ENCODE measurements around the gene PLPPR3.
A peak's percentile ranks its signal among the peaks of the same experiment; 100 is the strongest.
"Not testable (repeated sequence)": the region's sequence is repeated elsewhere in the genome, so short reads cannot be mapped to it uniquely, and the experiment has no call there.

Gene PLPPR3

DNA sequence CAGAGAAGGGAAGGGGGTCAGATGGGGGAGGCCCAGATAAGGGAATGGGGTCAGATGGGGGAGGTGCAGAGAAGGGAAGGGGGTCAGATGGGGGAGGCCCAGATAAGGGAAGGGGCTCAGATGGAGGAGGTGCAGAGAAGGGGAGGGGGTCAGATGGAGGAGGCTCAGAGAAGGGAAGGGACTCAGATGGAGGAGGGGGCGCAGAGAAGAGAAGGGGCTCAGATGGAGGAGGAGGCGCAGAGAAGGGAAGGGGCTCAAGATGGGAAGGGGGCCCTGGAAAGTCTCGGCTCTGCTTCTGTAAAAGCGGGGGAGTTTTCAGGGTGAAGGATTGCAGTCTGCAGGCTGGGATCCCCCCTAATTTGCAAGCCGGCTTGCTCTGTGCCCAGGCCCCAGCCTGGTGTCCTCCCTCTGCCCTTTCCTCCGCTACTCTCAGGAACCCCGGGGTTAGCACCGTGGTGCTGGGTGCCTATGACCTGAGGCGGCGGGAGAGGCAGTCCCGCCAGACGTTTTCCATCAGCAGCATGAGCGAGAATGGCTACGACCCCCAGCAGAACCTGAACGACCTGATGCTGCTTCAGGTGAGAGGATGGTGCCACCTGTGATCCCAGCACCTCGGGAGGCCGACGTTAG lies 7.5 kb upstream of the PLPPR3 start:
- H3K4me1 ChIP-seq: peaks cover 33% of the 10 kb centered on the region
- peak overlapping the region; percentile 82 for H3K4me2 ChIP-seq
- no peak overlapping the region for H3K4me3 ChIP-seq
- no peak overlapping the region for H3K9ac ChIP-seq
- H3K27me3 ChIP-seq: peaks cover 25% of the 10 kb centered on the region
- H3K27ac ChIP-seq: no peak overlapping the region
- no peaks in the 10 kb centered on the region for H3K36me3 ChIP-seq
- no peaks in the 10 kb centered on the region for H3K9me3 ChIP-seq
- no peak for TF ChIP-seq Cebpa-rat (IDR thresholded peaks at IDR 0.05)
- no peaks in the 10 kb centered on the region for H4K20me1 ChIP-seq

- H3K4me2 ChIP-seq: no peak within 1 kb of the TSS
- no peak for TF ChIP-seq Cebpa-rat (IDR thresholded peaks at IDR 0.05)
- no peak within 1 kb of the TSS for H3K27ac ChIP-seq
- peaks cover 39% of the 10 kb centered on the region for H3K27me3 ChIP-seq
- H4K20me1 ChIP-seq: 0 out of 2 replicates have a peak, but pooled peaks cover 7% of the 10 kb centered on the region
- no peak within 1 kb of the TSS for H3K4me3 ChIP-seq
- H3K9ac ChIP-seq: no peak within 1 kb of the TSS
- no peaks in the 10 kb centered on the region for H3K36me3 ChIP-seq
- no peaks in the 10 kb centered on the region for H3K9me3 ChIP-seq
- H3K4me1 ChIP-seq: peaks cover 44% of the 10 kb centered on the region
These were observed 6.1 kb upstream of the PLPPR3 start, which contains the start of gene AZU1 for GRCh38 chr19:827710-828321. Gene AZU1, plus strand, starts transcription at chr19:827837. Its CDS starts 10 bp downstream, at chr19:827847.

DNA sequence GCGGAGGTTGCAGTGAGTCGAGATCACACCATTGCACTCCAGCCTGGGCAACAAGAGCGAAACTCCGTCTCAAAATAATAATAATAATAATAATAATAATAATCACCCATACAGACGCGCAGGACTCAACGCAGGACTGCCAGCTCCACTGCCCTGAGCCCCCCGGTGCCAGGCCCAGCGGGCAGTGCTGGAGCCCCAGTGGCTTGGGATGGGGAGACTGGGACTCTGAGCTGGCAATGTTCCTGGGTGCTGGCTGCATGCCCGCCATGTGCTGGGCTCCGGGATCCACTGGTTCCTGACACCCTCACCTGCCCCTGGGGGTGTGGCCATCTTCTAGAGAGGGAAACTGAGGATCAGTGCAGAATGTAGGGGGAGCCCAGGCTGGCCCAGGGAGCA lies 5.6 kb upstream of the PLPPR3 start:
- H3K4me1 ChIP-seq: peaks cover 44% of the 10 kb centered on the region
- H3K27me3 ChIP-seq: peaks cover 44% of the 10 kb centered on the region
- H3K36me3 ChIP-seq: no peaks in the 10 kb centered on the region
- H4K20me1 ChIP-seq: 0 out of 2 replicates have a peak, but pooled peaks cover 7% of the 10 kb centered on the region
- TF ChIP-seq Cebpa-rat (IDR thresholded peaks at IDR 0.05): no peak
- no peak overlapping the region for H3K4me3 ChIP-seq
- no peak overlapping the region for H3K9ac ChIP-seq
- H3K9me3 ChIP-seq: no peaks in the 10 kb centered on the region
- H3K4me2 ChIP-seq: no peak overlapping the region
- no peak overlapping the region for H3K27ac ChIP-seq

DNA sequence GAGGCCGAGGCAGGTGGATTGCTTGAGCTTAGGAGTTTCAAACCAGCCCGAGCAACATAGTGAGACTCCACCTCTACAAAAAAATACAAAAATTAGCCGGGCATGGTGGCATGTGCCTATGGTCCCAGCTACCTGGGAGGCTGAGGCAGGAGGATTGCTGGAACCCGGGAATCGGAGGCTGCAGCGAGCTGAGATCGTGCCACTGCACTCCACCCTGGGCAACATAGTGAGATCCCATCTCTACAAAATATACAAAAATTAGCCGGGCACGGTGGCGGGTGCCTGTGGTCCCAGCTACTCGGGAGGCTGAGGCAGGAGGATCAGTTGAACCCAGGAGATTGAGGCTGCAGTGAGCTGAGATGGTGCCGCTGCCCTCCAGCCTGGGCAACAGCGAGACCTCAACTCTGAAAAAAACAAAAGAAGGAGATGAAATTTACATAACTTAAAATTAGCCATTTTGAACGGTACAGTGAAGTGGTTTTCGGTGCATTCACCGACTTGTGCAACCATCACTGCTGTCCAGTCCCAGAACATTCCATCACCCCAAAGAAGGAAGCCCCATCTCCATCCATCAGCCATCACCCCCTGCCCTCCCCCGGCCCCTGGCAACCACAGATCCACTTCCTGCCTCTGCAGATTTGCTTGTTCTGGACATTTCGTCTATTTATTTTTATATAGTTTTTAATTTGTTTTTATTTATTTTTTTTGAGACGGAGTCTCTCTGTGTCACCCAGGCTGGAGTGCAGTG lies 4.3 kb upstream of the PLPPR3 start:
- Histone ChIP-seq H3K27ac (no peak overlapping the region), H4K20me1 (0 out of 2 replicates have a peak, but pooled peaks cover 7% of the 10 kb centered on the region), H3K36me3 (no peaks in the 10 kb centered on the region), H3K4me1 (peaks cover 32% of the 10 kb centered on the region), H3K27me3 (peaks cover 52% of the 10 kb centered on the region), H3K9ac (no peak overlapping the region), H3K4me2 (no peak overlapping the region), H3K4me3 (no peak overlapping the region), H3K9me3 (no peaks in the 10 kb centered on the region)
- no peak for TF ChIP-seq Cebpa-rat (IDR thresholded peaks at IDR 0.05)

- Histone ChIP-seq H3K9ac (no peak overlapping the region), H3K4me1 (peaks cover 20% of the 10 kb centered on the region), H3K4me2 (no peak overlapping the region), H3K27ac (no peak overlapping the region), H3K4me3 (no peak overlapping the region), H3K9me3 (no peaks in the 10 kb centered on the region), H3K27me3 (peaks cover 57% of the 10 kb centered on the region), H4K20me1 (0 out of 2 replicates have a peak, but pooled peaks cover 7% of the 10 kb centered on the region), H3K36me3 (no peaks in the 10 kb centered on the region)
- TF ChIP-seq Cebpa-rat (IDR thresholded peaks at IDR 0.05): no peak
These were observed 3.1 kb upstream of the PLPPR3 start for GRCh38 chr19:824885-825284.

- H3K4me1 ChIP-seq: peaks cover 12% of the 10 kb centered on the region
- 0 out of 2 replicates have a peak, but pooled peaks cover 7% of the 10 kb centered on the region for H4K20me1 ChIP-seq
- peak overlapping the region; percentile 82 for H3K4me2 ChIP-seq
- peaks cover 67% of the 10 kb centered on the region for H3K27me3 ChIP-seq
- H3K27ac ChIP-seq: no peak overlapping the region
- no peaks in the 10 kb centered on the region for H3K36me3 ChIP-seq
- H3K4me3 ChIP-seq: no peak overlapping the region
- no peak for TF ChIP-seq Cebpa-rat (IDR thresholded peaks at IDR 0.05)
- H3K9ac ChIP-seq: no peak overlapping the region
- no peaks in the 10 kb centered on the region for H3K9me3 ChIP-seq
These were observed 1.9 kb upstream of the PLPPR3 start for GRCh38 chr19:823565-824121.

- no peak overlapping the region for H3K4me2 ChIP-seq
These were observed 427 bp downstream of the PLPPR3 start for GRCh38 chr19:821231-821824.

DNA sequence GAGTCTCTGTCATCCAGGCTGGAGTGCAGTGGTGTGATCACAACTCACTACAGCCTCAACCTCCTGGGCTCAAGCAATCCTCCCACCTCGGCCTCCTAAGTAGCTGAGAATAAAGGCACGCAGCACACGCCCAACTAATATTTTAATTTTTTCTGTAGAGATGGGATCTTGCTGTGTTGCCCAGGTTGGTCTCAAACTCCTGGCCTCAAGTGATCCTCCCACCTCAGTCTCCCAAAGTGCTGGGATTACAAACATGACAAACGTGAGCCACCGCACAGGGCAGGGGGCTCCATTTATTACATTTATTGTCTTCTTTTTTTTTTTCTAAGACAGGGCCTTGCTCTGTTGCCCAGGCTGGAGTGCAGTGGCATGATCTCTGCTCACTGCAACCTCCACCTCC lies 1.5 kb downstream of the PLPPR3 start:
- not testable (repeated sequence) for H3K4me3 ChIP-seq, H3K36me3 ChIP-seq, H3K9ac ChIP-seq, H3K4me2 ChIP-seq, H3K27ac ChIP-seq, H3K9me3 ChIP-seq
- peaks cover 60% of the 10 kb centered on the region for H3K27me3 ChIP-seq
- H3K4me1 ChIP-seq: peaks cover 12% of the 10 kb centered on the region
- H4K20me1 ChIP-seq: peaks cover 14% of the 10 kb centered on the region

More at GRCh38 chr19:821231-821824, 427 bp downstream of the PLPPR3 start:
- Histone ChIP-seq H3K27ac (no peak overlapping the region), H3K9ac (no peak overlapping the region), H3K4me3 (no peak overlapping the region), H4K20me1 (0 out of 2 replicates have a peak, but pooled peaks cover 7% of the 10 kb centered on the region), H3K9me3 (no peaks in the 10 kb centered on the region), H3K4me1 (peaks cover 12% of the 10 kb centered on the region), H3K36me3 (no peaks in the 10 kb centered on the region), H3K27me3 (peaks cover 67% of the 10 kb centered on the region)
- TF ChIP-seq Cebpa-rat (IDR thresholded peaks at IDR 0.05): no peak

DNA sequence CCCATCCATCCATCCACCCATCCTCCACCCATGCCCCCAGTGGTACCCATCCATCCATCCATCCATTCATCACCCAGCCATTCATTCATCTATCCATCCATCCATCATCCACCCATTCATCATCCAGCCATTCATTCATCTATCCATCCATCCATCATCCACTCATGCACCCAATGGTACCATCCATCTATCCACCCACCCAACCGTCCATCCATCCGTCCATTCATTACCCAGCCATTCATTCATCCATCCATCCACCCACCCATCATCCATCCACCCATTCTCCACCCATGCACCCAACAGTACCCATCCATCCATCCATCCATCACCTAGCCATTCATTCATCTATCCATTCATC lies 5.3 kb downstream of the PLPPR3 start:
- no peaks in the 10 kb centered on the region for H3K9me3 ChIP-seq
- H3K4me2 ChIP-seq: no peak overlapping the region

More for the DNA sequence above, 5.3 kb downstream of the PLPPR3 start:
- no peak for TF ChIP-seq Cebpa-rat (IDR thresholded peaks at IDR 0.05)
- no peak overlapping the region for H3K4me3 ChIP-seq
- peaks cover 44% of the 10 kb centered on the region for H3K36me3 ChIP-seq
- H3K4me1 ChIP-seq: no peaks in the 10 kb centered on the region
- H3K27me3 ChIP-seq: peaks cover 25% of the 10 kb centered on the region
- H4K20me1 ChIP-seq: peaks cover 42% of the 10 kb centered on the region
- no peak overlapping the region for H3K27ac ChIP-seq
- no peak overlapping the region for H3K9ac ChIP-seq

Measured in BLaER1 (cell line).